GM18519 (cell line): ENCODE measurements around the gene KRTAP10-11.
"Not testable (repeated sequence)": the region's sequence is repeated elsewhere in the genome, so short reads cannot be mapped to it uniquely, and the experiment has no call there.

Experiments
- ATAC-seq: cut with Tn5 transposase; IDR thresholded peaks from one replicate; pipeline ENCODE4 v1.9.1; 2021; ENCODE audit warnings: mild to moderate bottlenecking, moderate library complexity; ENCODE audit not compliant: unreplicated experiment, low FRiP score

KRTAP10-11 gene

DNA sequence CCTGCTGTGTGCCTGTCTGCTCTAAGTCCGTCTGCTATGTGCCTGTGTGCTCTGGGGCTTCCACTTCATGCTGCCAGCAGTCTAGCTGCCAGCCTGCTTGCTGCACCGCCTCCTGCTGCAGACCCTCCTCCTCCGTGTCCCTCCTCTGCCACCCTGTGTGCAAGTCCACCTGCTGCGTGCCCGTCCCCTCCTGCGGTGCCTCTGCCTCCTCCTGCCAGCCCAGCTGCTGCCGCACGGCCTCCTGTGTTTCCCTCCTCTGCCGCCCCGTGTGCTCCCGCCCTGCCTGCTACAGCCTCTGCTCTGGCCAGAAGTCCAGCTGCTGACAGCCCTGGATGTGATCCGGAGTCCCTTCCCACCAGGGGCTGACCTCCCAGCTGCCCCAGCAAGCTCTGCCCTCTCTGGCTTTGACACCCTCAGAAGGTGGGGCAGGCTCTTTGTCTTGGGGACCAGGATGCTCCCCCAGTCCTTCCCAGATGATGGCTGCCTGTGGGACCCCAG is 8.3 kb upstream of the KRTAP10-11 start:
- not testable (repeated sequence) for ATAC-seq

DNA sequence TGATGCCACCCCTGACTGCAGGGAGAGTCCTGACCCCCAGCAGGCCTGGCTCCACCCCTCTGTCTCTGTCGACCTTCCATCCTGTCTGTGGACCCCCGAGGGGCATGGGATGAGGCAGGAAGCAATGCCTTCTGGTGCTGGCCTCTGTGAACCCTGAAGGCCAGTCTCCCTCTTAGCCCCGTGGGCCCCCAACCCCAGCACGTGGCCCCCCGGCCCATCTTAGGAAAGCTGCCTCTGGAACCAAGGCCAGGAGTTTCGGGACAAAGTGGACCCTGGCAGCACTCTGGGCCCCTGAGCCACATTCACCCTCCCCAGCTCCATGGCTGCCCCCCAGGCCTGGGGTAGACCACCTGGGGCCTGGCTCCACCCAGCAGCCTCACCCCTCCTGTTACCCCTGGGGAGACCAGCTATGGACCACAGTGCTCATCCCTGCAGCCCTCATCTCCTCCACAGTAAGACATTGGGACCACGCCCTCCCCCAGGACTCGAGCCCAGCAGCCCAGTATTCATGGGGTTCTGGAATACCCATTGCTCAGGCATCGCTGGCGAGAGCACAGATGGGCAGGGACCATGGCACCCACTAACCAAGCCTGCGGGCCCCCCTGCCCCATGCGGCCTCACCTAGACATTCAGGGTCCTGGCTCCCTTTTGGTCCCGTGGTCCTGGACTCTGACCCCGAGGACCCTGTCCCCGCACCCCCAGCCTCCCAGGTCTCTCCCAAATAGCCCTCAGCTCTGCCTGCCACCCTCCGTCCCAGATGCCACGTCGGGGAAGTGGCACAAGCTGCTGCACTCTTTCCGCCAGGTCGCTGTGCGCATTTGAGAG is 7.5 kb upstream of the KRTAP10-11 start:
- ATAC-seq, result not testable (repeated sequence)

DNA sequence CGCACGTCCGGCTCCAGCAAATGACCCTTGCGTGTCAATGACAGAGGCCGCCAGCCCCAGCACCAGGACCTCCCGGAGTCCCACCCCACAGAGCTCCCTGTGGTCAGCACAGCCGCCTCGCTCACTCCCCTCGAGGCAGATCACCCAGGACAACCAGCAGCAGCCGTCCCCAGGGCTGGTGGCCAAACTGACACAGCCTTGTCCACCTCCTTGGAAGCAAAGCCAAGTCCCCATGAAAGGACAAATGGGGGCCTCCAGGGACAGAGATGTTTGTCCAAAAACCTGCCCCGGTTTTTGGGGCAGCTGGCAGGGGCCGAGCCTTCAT is 6.9 kb upstream of the KRTAP10-11 start:
- ATAC-seq, result no peak

DNA sequence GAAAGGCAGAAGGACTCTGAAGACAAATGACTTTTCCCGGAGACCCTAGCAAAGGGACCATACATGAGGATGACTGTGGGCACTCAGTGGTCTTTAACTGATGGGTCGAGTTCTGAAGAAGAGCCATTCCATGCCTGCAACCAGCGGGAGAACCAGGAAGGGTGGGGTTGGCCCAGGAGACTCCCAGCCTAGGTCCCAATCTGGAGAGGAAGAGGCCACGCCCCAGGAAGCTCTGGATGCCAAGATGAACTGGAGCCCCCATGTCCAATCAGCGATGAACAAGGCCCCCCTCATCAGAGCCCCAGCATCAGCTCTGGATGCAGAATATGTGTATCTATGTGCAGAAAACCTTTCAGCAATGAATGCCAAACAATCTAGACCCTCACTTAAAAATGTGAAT is 5.5 kb upstream of the KRTAP10-11 start:
- no peak for ATAC-seq

DNA sequence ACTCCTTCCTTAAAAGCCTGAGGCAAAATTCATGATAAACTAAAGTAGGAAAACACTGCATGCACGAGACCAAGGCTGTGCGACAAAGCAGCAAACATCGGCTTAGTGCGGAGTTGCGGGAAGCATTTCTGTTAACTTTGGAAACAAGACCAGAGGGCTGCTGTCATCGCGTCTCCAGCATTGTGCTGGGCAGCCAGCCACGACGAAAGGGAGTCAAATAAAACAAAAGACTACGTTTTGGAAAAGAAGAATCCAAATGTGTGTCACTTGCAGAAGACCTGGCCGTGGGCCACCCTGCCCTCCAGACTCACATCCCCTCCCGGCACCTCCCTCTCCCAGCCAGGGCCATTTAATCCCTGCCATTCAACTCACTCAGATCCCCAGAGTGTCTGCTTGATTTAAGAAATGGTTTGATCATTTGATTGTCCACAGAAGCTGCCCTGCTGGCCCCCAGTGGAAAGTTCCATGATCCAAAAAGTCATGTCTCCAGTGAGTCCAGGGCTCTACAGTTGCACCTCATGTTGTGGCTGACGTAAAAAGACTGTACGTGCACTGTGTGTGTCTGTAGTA is 2.4 kb upstream of the KRTAP10-11 start:
- no peak for ATAC-seq

DNA sequence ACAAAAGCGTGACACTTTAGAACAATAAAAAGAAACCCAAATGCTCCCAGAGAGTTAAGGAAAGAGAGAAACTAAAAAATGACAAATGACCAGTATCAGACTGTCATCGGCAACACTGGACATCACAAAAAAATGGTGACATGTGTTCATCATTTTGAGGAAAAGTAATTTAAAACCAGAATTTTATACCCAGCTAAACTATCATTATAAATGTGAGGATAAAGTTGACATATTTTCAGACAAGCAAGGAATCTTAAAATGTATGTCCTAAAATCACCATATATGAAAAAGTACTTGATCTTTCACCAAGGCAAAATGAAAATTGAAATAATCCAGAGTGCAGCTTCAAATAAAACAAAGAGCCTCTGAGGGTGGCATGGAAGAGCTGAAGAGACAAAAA is 1.3 kb upstream of the KRTAP10-11 start:
- ATAC-seq, result no peak

DNA sequence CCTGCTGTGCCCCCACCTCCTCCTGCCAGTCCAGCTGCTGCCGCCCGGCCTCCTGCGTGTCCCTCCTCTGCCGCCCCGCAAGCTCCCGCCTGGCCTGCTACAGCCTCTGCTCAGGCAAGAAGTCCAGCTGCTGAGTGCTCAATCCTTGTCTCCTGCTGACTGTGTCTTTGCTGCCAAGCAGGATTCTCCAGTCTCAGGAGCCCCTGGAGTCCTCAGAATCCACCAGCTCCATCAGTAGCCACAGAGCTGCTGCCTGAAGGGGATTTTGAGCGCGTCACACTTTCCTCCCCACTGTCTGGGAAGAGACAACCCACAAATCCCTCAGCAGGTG is 973 bp downstream of the KRTAP10-11 start:
- ATAC-seq, result no peak

DNA sequence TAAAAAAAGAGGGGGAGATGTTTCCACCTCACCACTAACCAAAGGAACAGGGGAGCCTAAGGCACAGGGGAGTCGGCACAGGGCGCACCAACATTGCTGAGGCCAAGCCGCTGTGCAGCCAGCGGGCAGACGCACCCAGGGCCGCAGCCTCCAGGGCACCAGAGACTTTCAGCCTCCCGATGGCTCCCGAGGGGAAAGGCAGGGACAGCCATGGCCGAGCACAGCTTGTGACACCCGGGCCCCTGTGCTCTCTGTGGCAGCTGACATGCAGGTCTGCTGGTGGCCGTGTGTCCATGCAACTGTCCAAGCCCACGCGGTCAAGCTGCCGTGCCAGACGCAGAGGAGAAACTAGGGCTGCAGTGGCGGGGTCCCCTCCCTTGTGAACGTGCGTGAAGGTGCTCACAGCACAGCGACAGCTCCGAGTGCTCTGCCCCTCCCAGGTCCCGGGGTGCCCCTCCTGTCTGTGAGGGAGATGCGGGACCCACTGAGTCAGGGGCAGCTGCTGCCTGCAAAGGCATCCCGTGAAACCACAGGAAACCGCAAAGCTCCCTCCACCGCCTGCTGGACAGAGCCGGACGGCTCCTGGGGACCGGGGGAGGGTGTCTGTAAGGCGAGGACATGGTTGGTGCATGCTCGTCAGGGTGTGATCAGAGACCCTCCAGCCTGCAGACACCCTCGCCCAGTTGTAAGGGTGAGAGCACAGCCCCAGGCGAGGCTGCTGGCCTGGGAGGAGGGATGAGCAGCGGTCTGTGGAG is 2.5 kb downstream of the KRTAP10-11 start:
- ATAC-seq, result no peak

DNA sequence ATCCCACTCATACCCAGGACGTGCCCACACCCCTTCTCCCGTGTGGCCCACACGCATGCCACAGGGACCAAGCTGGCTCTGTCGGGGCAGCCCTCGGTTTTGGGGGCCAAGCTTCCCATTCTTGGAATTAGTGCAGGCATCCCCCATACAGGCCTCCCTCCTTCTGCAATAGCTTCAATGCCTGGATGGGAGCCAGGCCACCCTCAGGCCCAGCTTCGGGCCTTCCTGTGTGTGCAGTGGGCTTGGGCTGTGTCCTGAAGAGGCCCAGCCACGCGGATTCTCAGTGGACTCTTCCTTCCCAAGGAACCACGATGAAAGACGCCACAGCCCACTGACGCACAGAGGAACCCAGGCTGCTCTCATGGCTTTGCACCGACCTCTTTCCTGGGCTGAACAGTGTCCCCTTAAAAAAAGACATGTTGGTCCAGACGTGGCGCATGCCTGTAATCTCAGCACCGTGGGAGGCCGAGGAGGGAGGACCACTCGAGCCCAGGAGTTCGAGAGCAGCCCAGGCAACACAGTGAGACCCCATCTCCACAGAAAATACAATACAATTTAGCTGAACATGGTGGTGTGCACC is 3.4 kb downstream of the KRTAP10-11 start:
- no peak for ATAC-seq

DNA sequence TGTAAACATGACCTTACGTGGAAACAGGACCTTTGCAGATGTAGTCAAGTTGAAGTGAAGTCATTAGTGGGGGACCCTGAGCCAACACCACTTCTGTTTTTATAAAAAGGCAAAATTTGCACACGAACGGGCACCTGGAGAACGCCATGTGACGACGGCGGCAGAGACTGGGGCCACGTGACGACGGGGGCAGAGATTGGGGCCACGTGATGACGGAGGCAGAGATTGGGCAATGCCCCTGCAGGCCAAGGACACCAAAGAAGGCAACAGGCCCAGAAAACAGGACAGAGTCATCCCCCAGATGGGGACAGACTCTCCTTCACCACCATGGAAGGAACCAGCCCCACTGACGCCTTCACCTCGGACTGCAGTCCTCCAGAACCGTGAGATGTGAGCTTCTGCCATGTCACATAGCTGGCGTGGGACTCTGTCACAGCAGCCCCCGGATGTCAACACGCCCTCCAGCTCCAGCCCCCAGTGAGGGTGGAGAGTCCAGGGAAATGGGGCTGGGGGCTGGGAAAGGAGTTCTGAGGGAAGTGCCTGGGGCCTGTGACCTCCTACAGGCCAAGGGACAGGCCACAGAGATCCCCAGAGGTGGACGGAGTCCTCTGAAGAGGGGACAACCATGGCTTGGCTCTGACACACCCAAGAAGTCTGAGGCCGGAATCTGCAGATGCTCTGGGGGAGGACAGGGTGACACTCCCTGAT is 4.2 kb downstream of the KRTAP10-11 start:
- ATAC-seq, result no peak

DNA sequence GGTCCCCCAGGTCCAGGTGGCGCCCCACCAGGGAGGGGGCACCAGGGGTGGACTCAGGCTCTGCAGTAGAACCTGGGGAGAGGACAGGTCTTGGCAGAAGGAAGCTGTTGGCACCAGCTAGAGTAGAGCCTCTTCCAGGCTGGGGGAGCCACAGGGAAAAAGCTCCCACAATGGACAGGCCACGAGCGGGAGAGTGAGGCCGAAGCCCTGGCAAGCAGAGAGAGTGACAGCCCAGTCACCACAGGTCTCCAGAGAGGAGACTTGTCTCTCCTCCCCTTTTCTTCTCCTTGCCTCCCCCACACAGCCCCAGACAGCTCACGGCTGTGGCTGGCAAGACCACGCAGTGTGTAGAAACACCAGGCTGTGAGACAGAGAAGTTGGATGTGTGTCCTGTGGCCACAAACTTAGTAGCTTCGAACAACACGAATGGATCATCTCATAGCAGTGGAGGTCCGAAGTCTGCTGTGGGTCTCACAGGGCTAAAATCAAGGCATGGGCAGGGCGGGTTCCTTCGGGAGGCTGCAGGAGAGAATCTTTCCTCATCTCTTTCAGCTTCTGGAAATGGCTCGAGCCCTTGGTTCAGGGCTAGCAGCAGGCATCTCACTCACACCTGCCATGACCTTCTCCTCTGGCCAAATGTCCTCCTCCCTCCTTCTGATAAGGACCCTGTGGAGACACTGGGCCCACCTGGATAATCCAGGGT is 4.9 kb downstream of the KRTAP10-11 start:
- ATAC-seq, result no peak

DNA sequence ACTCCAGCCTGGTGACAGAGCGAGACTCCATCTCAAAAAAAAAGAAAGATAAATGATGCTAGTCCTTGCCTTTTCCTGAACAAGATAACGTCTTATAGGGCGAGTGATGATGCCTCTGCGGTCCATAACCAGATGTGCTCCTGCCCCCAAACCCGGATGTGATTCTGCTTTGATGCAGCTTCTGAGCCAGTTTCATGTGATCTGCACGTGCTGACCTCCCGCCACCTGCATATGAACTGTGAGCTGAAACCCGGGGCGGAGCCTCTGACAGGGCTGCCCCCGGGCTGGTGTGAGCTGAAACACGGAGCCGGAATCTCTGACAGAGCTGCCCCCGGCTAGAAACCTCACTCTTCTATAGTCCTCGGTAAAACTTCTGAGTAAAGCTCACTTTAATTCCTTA is 6.9 kb downstream of the KRTAP10-11 start:
- ATAC-seq, result no peak

DNA sequence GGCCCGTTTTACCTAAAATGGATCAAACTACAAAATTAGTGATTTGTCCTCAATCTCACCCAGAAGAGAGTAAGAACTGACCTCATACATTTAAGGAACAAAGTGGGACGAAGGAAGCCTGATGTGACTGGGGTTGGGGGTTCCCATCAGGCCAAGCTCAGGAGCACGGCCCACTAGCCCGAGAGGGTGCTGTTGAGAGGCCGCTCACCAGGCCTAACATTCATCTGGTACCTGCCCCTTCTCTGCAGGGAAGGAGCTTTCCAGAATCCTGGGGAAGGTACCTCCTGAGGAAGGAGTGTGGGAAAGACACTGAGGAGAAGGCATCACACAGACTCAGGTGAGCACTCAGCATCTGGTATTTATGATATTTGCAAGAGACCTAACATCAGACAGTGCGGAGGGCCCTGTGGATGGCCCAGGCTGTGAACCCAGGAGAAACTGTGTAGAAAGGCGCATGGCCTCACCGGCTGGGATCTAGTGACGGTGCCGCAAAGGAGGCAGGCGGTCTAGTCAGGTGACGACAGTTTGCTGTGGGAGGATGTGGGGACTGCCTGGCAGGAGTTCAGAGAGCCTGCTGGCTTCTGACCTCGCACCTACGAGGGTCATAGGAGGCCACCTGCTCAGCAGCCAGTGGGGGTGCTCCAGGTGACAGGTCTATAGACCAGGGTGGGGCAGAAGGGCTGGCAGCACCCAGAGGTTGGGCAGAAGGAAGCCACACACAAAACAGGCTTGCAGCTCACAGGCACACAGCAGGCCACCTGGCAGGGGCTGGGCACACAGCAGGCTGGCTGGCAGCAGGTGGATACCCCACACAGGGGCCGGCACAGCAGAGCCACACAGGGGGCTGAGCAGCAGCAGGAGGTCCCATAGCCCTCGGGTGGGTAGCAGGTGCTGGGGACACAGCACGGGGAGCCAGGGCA is 7.7 kb downstream of the KRTAP10-11 start:
- no peak for ATAC-seq

DNA sequence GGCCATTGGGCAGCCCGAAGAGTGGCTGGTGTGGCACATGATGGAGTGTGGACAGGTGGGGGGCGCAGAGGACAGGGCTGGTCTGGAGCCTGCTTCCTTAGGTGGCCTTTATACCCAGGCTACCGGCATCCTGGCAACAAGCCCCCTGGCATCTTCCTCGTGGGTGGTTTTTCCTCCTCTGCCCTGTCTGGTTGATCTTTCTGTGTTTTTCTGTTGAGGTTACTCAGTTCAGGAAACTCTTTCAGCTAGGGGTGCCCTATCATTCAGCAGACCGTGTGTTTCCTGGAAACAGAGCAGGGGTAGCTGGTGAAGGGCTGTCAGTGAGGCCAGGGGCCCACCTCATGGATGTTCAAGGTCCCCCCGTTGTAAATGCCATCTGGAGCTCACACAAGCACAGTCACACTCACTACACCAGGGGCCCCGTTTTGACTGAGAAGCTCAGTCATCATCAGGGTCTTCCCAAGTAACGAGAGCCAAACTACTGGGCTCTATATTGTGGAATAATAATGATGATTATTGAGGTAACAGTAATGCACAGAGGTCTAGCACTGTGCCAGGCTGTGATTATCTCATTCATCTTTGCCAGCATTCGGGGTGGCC is 8.5 kb downstream of the KRTAP10-11 start, which contains the start of gene KRTAP12-4:
KRTAP12-4 (minus strand) TSS at position 84 of the 600 bp plus-strand sequence; CDS start at position 39, 45 bp downstream.
- ATAC-seq, result no peak

DNA sequence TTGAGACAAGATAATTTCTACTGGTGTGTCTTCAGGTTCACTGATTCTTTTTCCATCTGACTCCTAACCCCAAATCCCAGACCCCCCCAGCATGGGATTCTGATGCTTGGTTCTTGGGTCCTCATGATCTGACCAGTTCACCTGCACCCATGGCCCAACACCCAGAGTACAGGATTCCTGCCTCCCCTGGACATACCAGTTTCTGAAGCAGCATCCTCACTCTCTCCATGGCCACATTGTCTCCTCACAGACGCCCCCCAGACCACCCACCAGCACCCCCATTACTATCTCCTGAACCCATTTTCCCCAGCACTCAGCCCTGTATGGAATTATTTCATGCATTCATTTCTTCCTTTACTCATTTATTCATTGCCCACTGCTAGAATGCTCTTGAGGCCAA is 10.7 kb downstream of the KRTAP10-11 start:
- ATAC-seq, result no peak

DNA sequence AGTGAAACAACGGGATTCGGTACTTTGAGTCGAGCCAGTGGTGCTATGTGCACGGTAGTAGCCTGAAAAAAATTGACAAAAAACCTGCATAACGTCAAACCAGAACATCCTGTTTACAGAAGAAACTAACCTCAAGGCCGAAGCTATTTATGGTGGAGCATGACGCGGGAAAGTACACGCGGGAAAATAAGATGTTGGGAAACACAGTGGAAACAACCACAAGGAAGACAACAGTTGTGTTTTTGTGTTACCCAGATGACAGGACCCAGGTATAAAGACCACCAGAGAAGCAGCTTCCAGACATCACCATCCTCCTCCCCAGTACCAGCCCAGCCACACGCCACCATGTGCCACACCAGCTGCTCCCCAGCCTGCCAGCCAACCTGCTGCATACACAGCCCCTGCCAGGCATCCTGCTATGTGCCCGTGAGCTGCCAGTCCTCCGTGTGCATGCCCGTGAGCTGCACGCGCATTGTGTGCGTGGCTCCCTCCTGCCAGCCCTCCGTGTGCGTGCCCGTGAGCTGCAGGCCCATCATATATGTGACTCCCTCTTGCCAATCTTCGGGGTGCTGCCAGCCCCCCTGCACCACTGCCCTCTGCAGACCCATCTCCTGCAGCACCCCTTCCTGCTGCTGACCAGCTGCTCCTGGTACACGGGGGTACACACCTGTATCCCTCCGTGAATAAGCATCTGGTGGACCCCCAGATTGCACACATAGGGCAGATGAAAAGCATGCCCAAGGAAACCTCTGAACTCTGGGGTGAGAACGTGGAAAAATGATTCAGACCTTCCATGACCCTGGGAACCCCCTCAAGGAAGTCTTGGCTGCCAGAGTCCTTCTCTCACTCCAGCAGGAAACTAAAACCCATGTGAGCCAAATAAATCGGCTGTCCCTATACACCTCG is 11.7 kb downstream of the KRTAP10-11 start, which contains the start of gene KRTAP12-3:
KRTAP12-3 (plus strand) TSS at position 298 of the 906 bp plus-strand sequence; CDS start at position 346, 48 bp downstream.
- no peak for ATAC-seq

DNA sequence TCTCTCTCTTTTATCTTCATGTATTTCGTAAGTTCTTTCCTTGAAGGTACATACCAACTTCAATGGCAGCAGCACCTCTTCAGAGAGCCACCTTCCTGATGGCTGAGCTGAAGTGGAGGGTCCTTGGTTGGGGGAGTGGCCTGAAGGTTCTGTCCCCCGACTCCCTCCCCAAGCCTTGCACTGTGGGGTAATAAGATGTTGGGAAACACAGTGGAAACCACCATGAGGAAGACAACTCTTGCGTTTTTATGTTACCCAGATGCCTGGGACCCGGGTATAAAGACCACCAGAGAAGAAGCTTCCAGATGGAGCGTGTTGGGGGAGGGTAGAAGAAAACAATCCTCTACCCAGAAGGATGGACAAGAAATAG is 12.3 kb downstream of the KRTAP10-11 start:
- ATAC-seq, result no peak
